Measurements from ENCODE around the gene PJVK. TPM values are rescaled to one million over a fixed set of nuclear protein-coding genes. Genes with fewer than 3 reads are reported as not detected.

Gene PJVK
- total and polyA plus RNA-seq, 2 of the 13 experiments (the other 11 are each of a cell fraction or from before 2014, with no cell fraction given): 1.2 to 2.6 TPM

- BruUV-seq (replicated peaks): no TSS peak
- no peak for FAIRE-seq
- Histone ChIP-seq H3K9ac (ENCODE audit: insufficient read depth, low read depth, low read length) (no peak overlapping the region), H3K4me1 (ENCODE audit: insufficient read depth, low read length) (peaks cover 16% of the 10 kb centered on the region; the same call in 1 of the 2 replicates), H2AFZ (ENCODE audit: low read length) (no peak overlapping the region), H3K27me3 (ENCODE audit: control insufficient read depth in 1 of 2, insufficient read depth in 2 of 2, low read length in 2 of 2) (peaks cover 0 to 9% of the 10 kb centered on the region in 2 experiments; a peak in 1 of 5 replicates), H3K9me3 (ENCODE audit: low read length) (no peaks in the 10 kb centered on the region), H4K20me1 (ENCODE audit: insufficient read depth, low read length) (no peaks in the 10 kb centered on the region), H3K27ac (ENCODE audit: extremely low read length, insufficient read depth, low read length) (no peak overlapping the region), H3K79me2 (ENCODE audit: insufficient read depth, low read length) (no peaks in the 10 kb centered on the region), H3K36me3 (replicated peaks in 1 of 2; ENCODE audit: control insufficient read depth in 1 of 2, insufficient read depth in 2 of 2, low read length in 2 of 2) (no peaks in the 10 kb centered on the region), H3K4me2 (ENCODE audit: low read depth, low read length) (no peak overlapping the region), H3K4me3 (replicated peaks in 1 of 3; ENCODE audit: insufficient read depth in 1 of 3, low read depth in 2 of 3, low read length in 3 of 3) (no peak overlapping the region)
- WGBS (ENCODE audit: low lambda C conversion rate): 61% methylated on average over 3 of the region's 3 CpGs
- ChIA-PET CTCF (ENCODE audit: low intra/inter-chr PET ratio, low total read pairs) (no interaction called here), POLR2A (interaction anchor here (0.7 to 3.8 kb wide), 3 partner anchors 16 to 197 kb away, joined by 5 to 47 read pairs (median 36); partner anchors contain the start of genes PJVK and PRKRA)
- no peak for DNase-seq (ENCODE audit: low spot score)
- in situ Hi-C loops (cut with HindIII; ENCODE audit: extremely low pct_ligation_motif_present, low pct_unique_long_range_greater_than_20kb) (loop anchor here (10.0 kb wide), 2 partner anchors 107 to 297 kb away; partner anchors contain the start of gene RBM45), intact Hi-C loops (cut with micrococcal nuclease; ENCODE audit: unreplicated experiment) (loop anchor here (5.0 kb wide), 1 partner anchor 430 kb away; no protein-coding TSS in a partner anchor)
- TF ChIP-seq, protein P1, sequence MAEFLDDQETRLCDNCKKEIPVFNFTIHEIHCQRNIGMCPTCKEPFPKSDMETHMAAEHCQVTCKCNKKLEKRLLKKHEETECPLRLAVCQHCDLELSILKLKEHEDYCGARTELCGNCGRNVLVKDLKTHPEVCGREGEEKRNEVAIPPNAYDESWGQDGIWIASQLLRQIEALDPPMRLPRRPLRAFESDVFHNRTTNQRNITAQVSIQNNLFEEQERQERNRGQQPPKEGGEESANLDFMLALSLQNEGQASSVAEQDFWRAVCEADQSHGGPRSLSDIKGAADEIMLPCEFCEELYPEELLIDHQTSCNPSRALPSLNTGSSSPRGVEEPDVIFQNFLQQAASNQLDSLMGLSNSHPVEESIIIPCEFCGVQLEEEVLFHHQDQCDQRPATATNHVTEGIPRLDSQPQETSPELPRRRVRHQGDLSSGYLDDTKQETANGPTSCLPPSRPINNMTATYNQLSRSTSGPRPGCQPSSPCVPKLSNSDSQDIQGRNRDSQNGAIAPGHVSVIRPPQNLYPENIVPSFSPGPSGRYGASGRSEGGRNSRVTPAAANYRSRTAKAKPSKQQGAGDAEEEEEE (CRISPR knock-in tag; IDR thresholded peaks at IDR 0.05; ENCODE audit: borderline replicate concordance): no peak
- TF ChIP-seq RXRB (CRISPR knock-in tag; IDR thresholded peaks at IDR 0.05; ENCODE audit: borderline replicate concordance) (no peak), ZNF567 (CRISPR knock-in tag; IDR thresholded peaks at IDR 0.05; ENCODE audit: borderline replicate concordance) (no peak), CREM (IDR thresholded peaks at IDR 0.05) (no peak), CREM (CRISPR knock-in tag; IDR thresholded peaks at IDR 0.05) (no peak), ZNF234 (CRISPR knock-in tag; conservative IDR thresholded peaks at IDR 0.05) (no peak), JUN (CRISPR knock-in tag; IDR thresholded peaks at IDR 0.05) (no peak), CREB3 (CRISPR knock-in tag; IDR thresholded peaks at IDR 0.05) (no peak), POLR2AphosphoS5 (IDR thresholded peaks at IDR 0.05; ENCODE audit: low read depth, low read length) (no peak)
- TF ChIP-seq, protein P2, sequence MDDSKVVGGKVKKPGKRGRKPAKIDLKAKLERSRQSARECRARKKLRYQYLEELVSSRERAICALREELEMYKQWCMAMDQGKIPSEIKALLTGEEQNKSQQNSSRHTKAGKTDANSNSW (CRISPR knock-in tag; IDR thresholded peaks at IDR 0.05; ENCODE audit: borderline replicate concordance): no peak
- TF ChIP-seq, protein P3, sequence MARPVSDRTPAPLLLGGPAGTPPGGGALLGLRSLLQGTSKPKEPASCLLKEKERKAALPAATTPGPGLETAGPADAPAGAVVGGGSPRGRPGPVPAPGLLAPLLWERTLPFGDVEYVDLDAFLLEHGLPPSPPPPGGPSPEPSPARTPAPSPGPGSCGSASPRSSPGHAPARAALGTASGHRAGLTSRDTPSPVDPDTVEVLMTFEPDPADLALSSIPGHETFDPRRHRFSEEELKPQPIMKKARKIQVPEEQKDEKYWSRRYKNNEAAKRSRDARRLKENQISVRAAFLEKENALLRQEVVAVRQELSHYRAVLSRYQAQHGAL (CRISPR knock-in tag; IDR thresholded peaks at IDR 0.05; ENCODE audit: not compliant biosample characterization): no peak
- TF ChIP-seq, protein P4, sequence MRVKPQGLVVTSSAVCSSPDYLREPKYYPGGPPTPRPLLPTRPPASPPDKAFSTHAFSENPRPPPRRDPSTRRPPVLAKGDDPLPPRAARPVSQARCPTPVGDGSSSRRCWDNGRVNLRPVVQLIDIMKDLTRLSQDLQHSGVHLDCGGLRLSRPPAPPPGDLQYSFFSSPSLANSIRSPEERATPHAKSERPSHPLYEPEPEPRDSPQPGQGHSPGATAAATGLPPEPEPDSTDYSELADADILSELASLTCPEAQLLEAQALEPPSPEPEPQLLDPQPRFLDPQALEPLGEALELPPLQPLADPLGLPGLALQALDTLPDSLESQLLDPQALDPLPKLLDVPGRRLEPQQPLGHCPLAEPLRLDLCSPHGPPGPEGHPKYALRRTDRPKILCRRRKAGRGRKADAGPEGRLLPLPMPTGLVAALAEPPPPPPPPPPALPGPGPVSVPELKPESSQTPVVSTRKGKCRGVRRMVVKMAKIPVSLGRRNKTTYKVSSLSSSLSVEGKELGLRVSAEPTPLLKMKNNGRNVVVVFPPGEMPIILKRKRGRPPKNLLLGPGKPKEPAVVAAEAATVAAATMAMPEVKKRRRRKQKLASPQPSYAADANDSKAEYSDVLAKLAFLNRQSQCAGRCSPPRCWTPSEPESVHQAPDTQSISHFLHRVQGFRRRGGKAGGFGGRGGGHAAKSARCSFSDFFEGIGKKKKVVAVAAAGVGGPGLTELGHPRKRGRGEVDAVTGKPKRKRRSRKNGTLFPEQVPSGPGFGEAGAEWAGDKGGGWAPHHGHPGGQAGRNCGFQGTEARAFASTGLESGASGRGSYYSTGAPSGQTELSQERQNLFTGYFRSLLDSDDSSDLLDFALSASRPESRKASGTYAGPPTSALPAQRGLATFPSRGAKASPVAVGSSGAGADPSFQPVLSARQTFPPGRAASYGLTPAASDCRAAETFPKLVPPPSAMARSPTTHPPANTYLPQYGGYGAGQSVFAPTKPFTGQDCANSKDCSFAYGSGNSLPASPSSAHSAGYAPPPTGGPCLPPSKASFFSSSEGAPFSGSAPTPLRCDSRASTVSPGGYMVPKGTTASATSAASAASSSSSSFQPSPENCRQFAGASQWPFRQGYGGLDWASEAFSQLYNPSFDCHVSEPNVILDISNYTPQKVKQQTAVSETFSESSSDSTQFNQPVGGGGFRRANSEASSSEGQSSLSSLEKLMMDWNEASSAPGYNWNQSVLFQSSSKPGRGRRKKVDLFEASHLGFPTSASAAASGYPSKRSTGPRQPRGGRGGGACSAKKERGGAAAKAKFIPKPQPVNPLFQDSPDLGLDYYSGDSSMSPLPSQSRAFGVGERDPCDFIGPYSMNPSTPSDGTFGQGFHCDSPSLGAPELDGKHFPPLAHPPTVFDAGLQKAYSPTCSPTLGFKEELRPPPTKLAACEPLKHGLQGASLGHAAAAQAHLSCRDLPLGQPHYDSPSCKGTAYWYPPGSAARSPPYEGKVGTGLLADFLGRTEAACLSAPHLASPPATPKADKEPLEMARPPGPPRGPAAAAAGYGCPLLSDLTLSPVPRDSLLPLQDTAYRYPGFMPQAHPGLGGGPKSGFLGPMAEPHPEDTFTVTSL (CRISPR knock-in tag; IDR thresholded peaks at IDR 0.05; ENCODE audit: borderline replicate concordance): no peak
- ATAC-seq: no peak
Observed at GRCh38 chr2:178412047-178412446, 39.1 kb upstream of the PJVK start.
